Liver (tissue), 3 donors: ENCODE measurements around the gene CACNA1E.

Source experiments
- EGR1 ChIP-seq, 2 donors: IDR thresholded peaks; 2 replicates each; pipeline ENCODE4 v1.6.1; 2016 to 2018; ENCODE audit warnings: antibody characterized with exemption in 2 of 2, low read depth in 2 of 2
- FOXA1 ChIP-seq: IDR thresholded peaks from 2 replicates; pipeline ENCODE4 v1.6.1; 2016; ENCODE audit warnings: antibody characterized with exemption
- JUND ChIP-seq, 2 donors: IDR thresholded peaks; 2 replicates each; pipeline ENCODE4 v1.6.1; 2016; ENCODE audit warnings: antibody characterized with exemption in 2 of 2
- RAD21 ChIP-seq, 2 donors: IDR thresholded peaks; 2 replicates each; pipeline ENCODE4 v1.6.1; 2016; ENCODE audit warnings: antibody characterized with exemption in 2 of 2, mild to moderate bottlenecking in 2 of 2
- RXRA ChIP-seq, 2 donors: IDR thresholded peaks; 2 replicates each; pipeline ENCODE4 v1.6.1; 2017 to 2018; ENCODE audit warnings: antibody characterized with exemption in 2 of 2, mild to moderate bottlenecking in 1 of 2
- TAF1 ChIP-seq: conservative IDR thresholded peaks from 2 replicates; pipeline ENCODE4 v1.6.1; 2016; ENCODE audit warnings: antibody characterized with exemption, mild to moderate bottlenecking
- YY1 ChIP-seq: IDR thresholded peaks from 2 replicates; pipeline ENCODE4 v1.6.1; 2016; ENCODE audit warnings: antibody characterized with exemption, mild to moderate bottlenecking
- TF ChIP-seq, protein P1 (sequence below): fragments of 150-350 bp; IDR thresholded peaks from 2 replicates; pipeline ENCODE4 v1.5.1; 2017; ENCODE audit warnings: improper control_type of control experiment, low read depth, low read length; ENCODE audit not compliant: missing input control
- TF ChIP-seq, protein P2 (sequence below): IDR thresholded peaks from 2 replicates; pipeline ENCODE4 v1.6.1; 2016; ENCODE audit warnings: antibody characterized with exemption
- TF ChIP-seq, protein P3 (sequence below): IDR thresholded peaks from 2 replicates; pipeline ENCODE4 v1.6.1; 2016; ENCODE audit warnings: antibody characterized with exemption
- TF ChIP-seq, protein P4 (sequence below): IDR thresholded peaks from 2 replicates; pipeline ENCODE4 v1.6.1; 2016; ENCODE audit warnings: antibody characterized with exemption, mild to moderate bottlenecking
- donor health status: healthy.
- donor health status: healthy.

DNA sequence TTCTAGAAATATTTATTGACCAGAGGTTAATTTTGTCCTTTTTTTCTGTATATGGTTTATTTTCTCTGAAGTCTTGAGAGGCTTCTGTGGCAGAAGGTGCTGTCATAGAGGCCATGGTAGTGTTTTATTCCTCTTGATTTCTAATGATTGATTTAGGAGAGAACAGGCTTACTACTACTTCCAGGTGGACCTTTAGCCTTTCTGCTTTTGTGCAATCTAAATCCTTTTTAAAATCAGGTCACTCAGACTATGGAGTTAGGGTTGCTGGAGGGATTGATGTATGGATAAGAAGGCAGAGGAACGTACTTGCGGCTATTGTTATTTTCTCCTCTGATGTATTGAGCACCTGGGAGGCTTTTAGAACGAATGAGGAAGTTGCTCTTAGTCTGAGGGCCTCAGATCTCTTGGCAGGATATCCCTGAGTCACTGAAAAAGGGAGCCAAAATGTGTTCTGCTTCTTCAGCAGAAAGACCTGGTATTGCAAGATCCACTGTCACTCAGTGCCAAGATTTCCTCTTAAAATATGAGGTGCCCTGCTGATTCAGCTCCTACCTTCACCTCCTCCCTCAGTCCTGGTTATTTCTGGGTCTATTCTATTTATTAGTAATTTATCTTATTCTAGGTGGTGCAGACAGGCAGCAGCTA is 300.8 kb downstream of the CACNA1E start:
- TF ChIP-seq RXRA (IDR thresholded peaks at IDR 0.05): no peak
- TF ChIP-seq, protein P1, sequence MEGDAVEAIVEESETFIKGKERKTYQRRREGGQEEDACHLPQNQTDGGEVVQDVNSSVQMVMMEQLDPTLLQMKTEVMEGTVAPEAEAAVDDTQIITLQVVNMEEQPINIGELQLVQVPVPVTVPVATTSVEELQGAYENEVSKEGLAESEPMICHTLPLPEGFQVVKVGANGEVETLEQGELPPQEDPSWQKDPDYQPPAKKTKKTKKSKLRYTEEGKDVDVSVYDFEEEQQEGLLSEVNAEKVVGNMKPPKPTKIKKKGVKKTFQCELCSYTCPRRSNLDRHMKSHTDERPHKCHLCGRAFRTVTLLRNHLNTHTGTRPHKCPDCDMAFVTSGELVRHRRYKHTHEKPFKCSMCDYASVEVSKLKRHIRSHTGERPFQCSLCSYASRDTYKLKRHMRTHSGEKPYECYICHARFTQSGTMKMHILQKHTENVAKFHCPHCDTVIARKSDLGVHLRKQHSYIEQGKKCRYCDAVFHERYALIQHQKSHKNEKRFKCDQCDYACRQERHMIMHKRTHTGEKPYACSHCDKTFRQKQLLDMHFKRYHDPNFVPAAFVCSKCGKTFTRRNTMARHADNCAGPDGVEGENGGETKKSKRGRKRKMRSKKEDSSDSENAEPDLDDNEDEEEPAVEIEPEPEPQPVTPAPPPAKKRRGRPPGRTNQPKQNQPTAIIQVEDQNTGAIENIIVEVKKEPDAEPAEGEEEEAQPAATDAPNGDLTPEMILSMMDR: no peak
- TF ChIP-seq, protein P2, sequence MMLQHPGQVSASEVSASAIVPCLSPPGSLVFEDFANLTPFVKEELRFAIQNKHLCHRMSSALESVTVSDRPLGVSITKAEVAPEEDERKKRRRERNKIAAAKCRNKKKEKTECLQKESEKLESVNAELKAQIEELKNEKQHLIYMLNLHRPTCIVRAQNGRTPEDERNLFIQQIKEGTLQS: no peak
- no peak for TF ChIP-seq RAD21 (IDR thresholded peaks at IDR 0.05)
- no peak for TF ChIP-seq YY1
- no peak for TF ChIP-seq EGR1 (IDR thresholded peaks at IDR 0.05; ENCODE audit: low read depth in 2 of 2)
- TF ChIP-seq, protein P3, sequence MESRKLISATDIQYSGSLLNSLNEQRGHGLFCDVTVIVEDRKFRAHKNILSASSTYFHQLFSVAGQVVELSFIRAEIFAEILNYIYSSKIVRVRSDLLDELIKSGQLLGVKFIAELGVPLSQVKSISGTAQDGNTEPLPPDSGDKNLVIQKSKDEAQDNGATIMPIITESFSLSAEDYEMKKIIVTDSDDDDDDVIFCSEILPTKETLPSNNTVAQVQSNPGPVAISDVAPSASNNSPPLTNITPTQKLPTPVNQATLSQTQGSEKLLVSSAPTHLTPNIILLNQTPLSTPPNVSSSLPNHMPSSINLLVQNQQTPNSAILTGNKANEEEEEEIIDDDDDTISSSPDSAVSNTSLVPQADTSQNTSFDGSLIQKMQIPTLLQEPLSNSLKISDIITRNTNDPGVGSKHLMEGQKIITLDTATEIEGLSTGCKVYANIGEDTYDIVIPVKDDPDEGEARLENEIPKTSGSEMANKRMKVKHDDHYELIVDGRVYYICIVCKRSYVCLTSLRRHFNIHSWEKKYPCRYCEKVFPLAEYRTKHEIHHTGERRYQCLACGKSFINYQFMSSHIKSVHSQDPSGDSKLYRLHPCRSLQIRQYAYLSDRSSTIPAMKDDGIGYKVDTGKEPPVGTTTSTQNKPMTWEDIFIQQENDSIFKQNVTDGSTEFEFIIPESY: no peak
- no peak for TF ChIP-seq JUND (IDR thresholded peaks at IDR 0.05)
- TF ChIP-seq, protein P4, sequence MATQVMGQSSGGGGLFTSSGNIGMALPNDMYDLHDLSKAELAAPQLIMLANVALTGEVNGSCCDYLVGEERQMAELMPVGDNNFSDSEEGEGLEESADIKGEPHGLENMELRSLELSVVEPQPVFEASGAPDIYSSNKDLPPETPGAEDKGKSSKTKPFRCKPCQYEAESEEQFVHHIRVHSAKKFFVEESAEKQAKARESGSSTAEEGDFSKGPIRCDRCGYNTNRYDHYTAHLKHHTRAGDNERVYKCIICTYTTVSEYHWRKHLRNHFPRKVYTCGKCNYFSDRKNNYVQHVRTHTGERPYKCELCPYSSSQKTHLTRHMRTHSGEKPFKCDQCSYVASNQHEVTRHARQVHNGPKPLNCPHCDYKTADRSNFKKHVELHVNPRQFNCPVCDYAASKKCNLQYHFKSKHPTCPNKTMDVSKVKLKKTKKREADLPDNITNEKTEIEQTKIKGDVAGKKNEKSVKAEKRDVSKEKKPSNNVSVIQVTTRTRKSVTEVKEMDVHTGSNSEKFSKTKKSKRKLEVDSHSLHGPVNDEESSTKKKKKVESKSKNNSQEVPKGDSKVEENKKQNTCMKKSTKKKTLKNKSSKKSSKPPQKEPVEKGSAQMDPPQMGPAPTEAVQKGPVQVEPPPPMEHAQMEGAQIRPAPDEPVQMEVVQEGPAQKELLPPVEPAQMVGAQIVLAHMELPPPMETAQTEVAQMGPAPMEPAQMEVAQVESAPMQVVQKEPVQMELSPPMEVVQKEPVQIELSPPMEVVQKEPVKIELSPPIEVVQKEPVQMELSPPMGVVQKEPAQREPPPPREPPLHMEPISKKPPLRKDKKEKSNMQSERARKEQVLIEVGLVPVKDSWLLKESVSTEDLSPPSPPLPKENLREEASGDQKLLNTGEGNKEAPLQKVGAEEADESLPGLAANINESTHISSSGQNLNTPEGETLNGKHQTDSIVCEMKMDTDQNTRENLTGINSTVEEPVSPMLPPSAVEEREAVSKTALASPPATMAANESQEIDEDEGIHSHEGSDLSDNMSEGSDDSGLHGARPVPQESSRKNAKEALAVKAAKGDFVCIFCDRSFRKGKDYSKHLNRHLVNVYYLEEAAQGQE: no peak
- TF ChIP-seq FOXA1: no peak
- TF ChIP-seq TAF1: no peak
